Ureter (tissue), 1 donor: ENCODE results near the gene COL18A1. TPM values are rescaled to one million over a fixed set of nuclear protein-coding genes. Genes with fewer than 3 reads are reported as not detected.
"Not testable (repeated sequence)": the region's sequence is repeated elsewhere in the genome, so short reads cannot be mapped to it uniquely, and the experiment has no call there.

ENCODE experiments used
- DNase-seq: peaks from one replicate; pipeline ENCODE4 v3.0.0-alpha.2; 2020; ENCODE audit warnings: low spot score
- total RNA-seq: library from RNA; stranded (reverse); gene quantifications from one replicate; pipeline ENCODE4 v1.2.4, GENCODE V29; 2023
- donor health status: DM: yes; HTN: yes; CAD: no.

COL18A1 gene
- total RNA-seq, 1 donor from 2014 or later: 90.4 TPM

- DNase-seq: no peak
Measured at GRCh38 chr21:45517249-45518065, 112.5 kb downstream of the COL18A1 start.

GRCh38 chr21:45518742-45519141, 113.8 kb downstream of the COL18A1 start:
- DNase-seq: no peak

- no peak for DNase-seq
Measured at GRCh38 chr21:45519182-45519581, 114.2 kb downstream of the COL18A1 start.

GRCh38 chr21:45521241-45521640, 116.3 kb downstream of the COL18A1 start:
- no peak for DNase-seq

GRCh38 chr21:45522381-45522780, 117.4 kb downstream of the COL18A1 start:
- no peak for DNase-seq

- DNase-seq: peak; percentile 24
Measured at GRCh38 chr21:45522986-45523385, 118.0 kb downstream of the COL18A1 start.

- DNase-seq: peak; percentile 40
Measured at GRCh38 chr21:45523411-45524101, 118.6 kb downstream of the COL18A1 start.

GRCh38 chr21:45524756-45525152, 119.8 kb downstream of the COL18A1 start:
- no peak for DNase-seq

GRCh38 chr21:45525153-45525909, 120.4 kb downstream of the COL18A1 start:
- peak; percentile 41 for DNase-seq

GRCh38 chr21:45525910-45526306, 120.9 kb downstream of the COL18A1 start:
- DNase-seq: peak; percentile 39

GRCh38 chr21:45527151-45527999, 122.4 kb downstream of the COL18A1 start:
- DNase-seq: peak; percentile 79

- no peak for DNase-seq
Measured at GRCh38 chr21:45528028-45528705, 123.2 kb downstream of the COL18A1 start.

GRCh38 chr21:45528981-45529784, 124.2 kb downstream of the COL18A1 start:
- no peak for DNase-seq

GRCh38 chr21:45529785-45530422, 124.9 kb downstream of the COL18A1 start:
- no peak for DNase-seq

- DNase-seq: no peak
Measured at GRCh38 chr21:45530423-45531113, 125.6 kb downstream of the COL18A1 start.

GRCh38 chr21:45531114-45531392, 126.1 kb downstream of the COL18A1 start:
- DNase-seq: not testable (repeated sequence)

GRCh38 chr21:45531393-45532215, 126.6 kb downstream of the COL18A1 start:
- DNase-seq: no peak

GRCh38 chr21:45532826-45533360, 127.9 kb downstream of the COL18A1 start:
- no peak for DNase-seq
